H1 (cell line): Measurements from ENCODE around the gene NKAIN2. TPM values are rescaled to one million over a fixed set of nuclear protein-coding genes. Genes with fewer than 3 reads are reported as not detected.

Experiments used
- CTCF ChIA-PET: fragments of 300-600 bp; sonication (Branson Sonifier 250); formaldehyde crosslinking; loops from one replicate; lab custom pipeline; 2021; ENCODE audit not compliant: partially characterized antibody; lab: Charles Lee
- POLR2A ChIA-PET: fragments of 300-600 bp; sonication (Branson Sonifier 250); formaldehyde crosslinking; loops from one replicate; lab custom pipeline; 2021; ENCODE audit warnings: inconsistent platforms; ENCODE audit not compliant: partially characterized antibody; lab: Charles Lee
- DNase-seq, 2 experiments: peaks; one replicate each; pipeline versions ENCODE4 v3.0.0 to v3.0.0-alpha.2; 2010 to 2022; ENCODE audit warnings: low spot score in 2 of 2, low read depth in 1 of 2, mixed read lengths in 1 of 2
- FAIRE-seq: peaks from 2 replicates; lab custom pipeline; 2011; peaks lifted over from hg19 to GRCh38; lab: Jason Lieb, UNC
- H2AFZ ChIP-seq: 2 replicates; pipeline ENCODE4 v1.8.1; 2012; ENCODE audit warnings: low read length, inconsistent platforms
- H2AK5ac ChIP-seq: 2 replicates; pipeline ENCODE4 v1.6.1; 2013; ENCODE audit warnings: low read depth, low read length
- H2BK120ac ChIP-seq: replicated peaks from 2 replicates; pipeline ENCODE3; 2013; ENCODE audit warnings: low read depth, low read length, inconsistent platforms
- H2BK12ac ChIP-seq: 2 replicates; pipeline ENCODE4 v1.6.1; 2013; ENCODE audit warnings: low read depth, low read length
- H2BK15ac ChIP-seq: 2 replicates; pipeline ENCODE4 v1.6.1; 2013; ENCODE audit warnings: low read length
- H2BK20ac ChIP-seq: 2 replicates; pipeline ENCODE4 v1.6.1; 2013; ENCODE audit warnings: low read length
- H2BK5ac ChIP-seq: 2 replicates; pipeline ENCODE4 v1.6.1; 2013; ENCODE audit warnings: low read depth, low read length
- H3K14ac ChIP-seq: 2 replicates; pipeline ENCODE4 v1.6.1; 2013; ENCODE audit warnings: inconsistent platforms; ENCODE audit not compliant: insufficient read length
- H3K18ac ChIP-seq: 2 replicates; pipeline ENCODE4 v1.6.1; 2013; ENCODE audit warnings: low read length; ENCODE audit errors: extremely low read depth
- H3K23ac ChIP-seq: 2 replicates; pipeline ENCODE4 v1.6.1; 2013; ENCODE audit warnings: inconsistent platforms; ENCODE audit not compliant: insufficient read length
- H3K23me2 ChIP-seq: 2 replicates; pipeline ENCODE4 v1.6.1; 2013; ENCODE audit warnings: low read depth, low read length
- H3K27ac ChIP-seq: 2 replicates; pipeline ENCODE4 v1.6.1; 2011; ENCODE audit warnings: low read depth, low read length, inconsistent platforms
- H3K27me3 ChIP-seq, 4 experiments: replicated peaks in 1 of 4; 1 replicate in 1 of 4; 2 replicates in 3 of 4; pipeline versions ENCODE4 v1.6.1 to v1.8.1; 2011 to 2013; ENCODE audit warnings: low read length in 3 of 4, mild to moderate bottlenecking in 3 of 4, inconsistent platforms in 2 of 4, mixed read lengths in 2 of 4, moderate library complexity in 1 of 4; ENCODE audit not compliant: control insufficient read depth in 3 of 4, insufficient read depth in 3 of 4; ENCODE audit errors: extremely low read depth in 1 of 4
- H3K36me3 ChIP-seq, 4 experiments: 2 replicates each; pipeline versions ENCODE4 v1.6.1 to v1.8.1; 2011 to 2013; ENCODE audit warnings: mild to moderate bottlenecking in 4 of 4, low read length in 3 of 4, moderate library complexity in 2 of 4, control low read depth in 1 of 4, inconsistent platforms in 1 of 4; ENCODE audit not compliant: insufficient read depth in 4 of 4, control insufficient read depth in 2 of 4
- H3K4ac ChIP-seq: replicated peaks from 2 replicates; pipeline ENCODE3; 2013; ENCODE audit warnings: low read length, low read depth, mixed read lengths, inconsistent platforms; ENCODE audit not compliant: insufficient read length
- H3K4me1 ChIP-seq, 4 experiments: replicated peaks in 1 of 4; 1 replicate in 1 of 4; 2 replicates in 3 of 4; pipeline versions ENCODE4 v1.6.1 to v1.8.1; 2011 to 2013; ENCODE audit warnings: low read length in 3 of 4, inconsistent platforms in 2 of 4, mixed read lengths in 1 of 4; ENCODE audit not compliant: insufficient read depth in 4 of 4, control insufficient read depth in 3 of 4
- H3K4me2 ChIP-seq, 2 experiments: 2 replicates each; pipeline versions ENCODE4 v1.6.1 to v1.8.1; 2011 to 2013; ENCODE audit warnings: low read depth in 2 of 2, low read length in 2 of 2, control low read depth in 1 of 2, inconsistent platforms in 1 of 2, mild to moderate bottlenecking in 1 of 2; ENCODE audit not compliant: insufficient read depth in 1 of 2
- H3K4me3 ChIP-seq, 4 experiments: fragments of 200-600, 300-600 bp in 1 of 4; sonication (generic), shearing (Covaris generic), sonication (Bioruptor Twin) in 1 of 4; 2 replicates each; pipeline versions ENCODE4 v1.5.1 to v1.8.1; 2011 to 2016; ENCODE audit warnings: low read length in 4 of 4, low read depth in 3 of 4, control low read depth in 2 of 4, inconsistent platforms in 2 of 4, mild to moderate bottlenecking in 2 of 4, mixed read lengths in 1 of 4, moderate library complexity in 1 of 4; ENCODE audit not compliant: insufficient read depth in 2 of 4; ENCODE audit errors: extremely low read depth in 1 of 4
- H3K56ac ChIP-seq: replicated peaks from 2 replicates; pipeline ENCODE3; 2013; ENCODE audit warnings: low read depth, mild to moderate bottlenecking, mixed read lengths, low read length, inconsistent platforms; ENCODE audit not compliant: insufficient read length
- H3K79me1 ChIP-seq: 2 replicates; pipeline ENCODE4 v1.6.1; 2013; ENCODE audit warnings: low read depth, low read length, control low read depth
- H3K79me2 ChIP-seq, 2 experiments: 2 replicates each; pipeline versions ENCODE4 v1.6.1 to v1.8.1; 2012 to 2013; ENCODE audit warnings: low read length in 2 of 2, mild to moderate bottlenecking in 2 of 2, inconsistent platforms in 1 of 2; ENCODE audit not compliant: insufficient read depth in 2 of 2, control insufficient read depth in 1 of 2
- H3K9ac ChIP-seq, 4 experiments: replicated peaks in 1 of 4; 1 replicate in 1 of 4; 2 replicates in 3 of 4; pipeline versions ENCODE4 v1.6.1 to v1.8.1; 2011 to 2013; ENCODE audit warnings: low read depth in 3 of 4, low read length in 3 of 4, control low read depth in 2 of 4, mild to moderate bottlenecking in 2 of 4, moderate library complexity in 2 of 4, inconsistent platforms in 1 of 4; ENCODE audit errors: extremely low read depth in 1 of 4
- H3K9me3 ChIP-seq, 2 experiments: 2 replicates each; pipeline versions ENCODE4 v1.6.1 to v1.8.1; 2012 to 2013; ENCODE audit warnings: mild to moderate bottlenecking in 2 of 2, moderate library complexity in 2 of 2, control low read depth in 1 of 2, inconsistent platforms in 1 of 2, low read depth in 1 of 2, low read length in 1 of 2, mixed read lengths in 1 of 2; ENCODE audit not compliant: insufficient read depth in 2 of 2
- H4K20me1 ChIP-seq, 2 experiments: replicated peaks in 1 of 2; 2 replicates each; pipeline versions ENCODE3 to v1.8.1; 2011 to 2013; ENCODE audit warnings: inconsistent platforms in 2 of 2, low read length in 2 of 2, mild to moderate bottlenecking in 1 of 2; ENCODE audit not compliant: insufficient read depth in 2 of 2, control insufficient read depth in 1 of 2
- H4K5ac ChIP-seq: 2 replicates; pipeline ENCODE4 v1.6.1; 2013; ENCODE audit warnings: low read length, low read depth, mixed read lengths, inconsistent platforms; ENCODE audit not compliant: insufficient read length
- H4K8ac ChIP-seq: 2 replicates; pipeline ENCODE4 v1.8.0; 2013; ENCODE audit warnings: mild to moderate bottlenecking, moderate library complexity, low read length, inconsistent platforms; ENCODE audit not compliant: insufficient read depth; ENCODE audit errors: extremely low read depth
- H4K91ac ChIP-seq: replicated peaks from 2 replicates; pipeline ENCODE3; 2013; ENCODE audit warnings: low read length, mixed read lengths, inconsistent platforms; ENCODE audit not compliant: insufficient read length
- BACH1 ChIP-seq: IDR thresholded peaks from 2 replicates; pipeline ENCODE4 v1.6.1; 2012; ENCODE audit warnings: low read length, improper control_type of control experiment
- BCL11A ChIP-seq, 2 experiments: IDR thresholded peaks; one replicate each; pipeline ENCODE4 v1.6.1; 2011; ENCODE audit warnings: low read depth in 2 of 2, low read length in 2 of 2, mild to moderate bottlenecking in 2 of 2
- CBX5 ChIP-seq: fragments of 300-800, 300-1000 bp; sonication (generic); IDR thresholded peaks from 2 replicates; pipeline ENCODE4 v1.7.1; 2016; ENCODE audit warnings: antibody characterized with exemption, low read length, low read depth
- CEBPB ChIP-seq: IDR thresholded peaks from 2 replicates; pipeline ENCODE4 v1.6.1; 2012; ENCODE audit warnings: low read depth, low read length
- CREB1 ChIP-seq: IDR thresholded peaks from 2 replicates; pipeline ENCODE4 v1.6.1; 2012; ENCODE audit warnings: inconsistent platforms
- EP300 ChIP-seq, 2 experiments: IDR thresholded peaks; 1 replicate in 1 of 2; 2 replicates in 1 of 2; pipeline ENCODE4 v1.6.1; 2011 to 2012; ENCODE audit warnings: low read depth in 2 of 2, low read length in 2 of 2, mild to moderate bottlenecking in 2 of 2, borderline replicate concordance in 1 of 2, inconsistent platforms in 1 of 2, moderate library complexity in 1 of 2
- JUN ChIP-seq: IDR thresholded peaks from 2 replicates; pipeline ENCODE4 v1.6.1; 2011; ENCODE audit warnings: low read depth, mild to moderate bottlenecking, improper control_type of control experiment, low read length
- KDM5A ChIP-seq: fragments of 200-600 bp; IDR thresholded peaks from 2 replicates; pipeline ENCODE4 v1.7.1; 2012; ENCODE audit warnings: mild to moderate bottlenecking, low read length, inconsistent platforms, mixed read lengths
- PHF8 ChIP-seq: fragments of 200-600 bp; sonication (generic); conservative IDR thresholded peaks from 2 replicates; pipeline ENCODE4 v1.7.1; 2012; ENCODE audit warnings: low read depth, mild to moderate bottlenecking, inconsistent platforms, low read length, moderate library complexity
- POLR2A ChIP-seq, 2 experiments: IDR thresholded peaks; 1 replicate in 1 of 2; 2 replicates in 1 of 2; pipeline ENCODE4 v1.6.1; 2011; ENCODE audit warnings: low read depth in 2 of 2, low read length in 2 of 2, mild to moderate bottlenecking in 2 of 2; ENCODE audit errors: control extremely low read depth in 1 of 2
- POLR2AphosphoS5 ChIP-seq: IDR thresholded peaks from 2 replicates; pipeline ENCODE4 v1.6.1; 2011; ENCODE audit warnings: low read depth, low read length
- RBBP5 ChIP-seq: IDR thresholded peaks from 2 replicates; pipeline ENCODE4 v1.7.1; 2012; ENCODE audit warnings: low read depth, mild to moderate bottlenecking, inconsistent platforms, low read length, moderate library complexity, borderline replicate concordance
- SIX5 ChIP-seq: IDR thresholded peaks from 2 replicates; pipeline ENCODE4 v1.6.1; 2011; ENCODE audit warnings: mild to moderate bottlenecking, low read depth, low read length
- SP1 ChIP-seq: IDR thresholded peaks from 2 replicates; pipeline ENCODE4 v1.6.1; 2011; ENCODE audit warnings: low read depth, low read length
- SP2 ChIP-seq: IDR thresholded peaks from 2 replicates; pipeline ENCODE4 v1.6.1; 2012; ENCODE audit warnings: mild to moderate bottlenecking, low read length, inconsistent platforms
- TAF7 ChIP-seq: optimal IDR thresholded peaks from 2 replicates; pipeline ENCODE3; 2011; ENCODE audit warnings: low read depth, mild to moderate bottlenecking, inconsistent platforms, low read length, moderate library complexity, borderline replicate concordance
- TCF12 ChIP-seq: IDR thresholded peaks from 2 replicates; pipeline ENCODE4 v1.6.1; 2011; ENCODE audit warnings: low read depth, mild to moderate bottlenecking, low read length
- WGBS, 2 experiments: shearing (Covaris generic) in 1 of 2; methylation state at CpG; one replicate each; pipeline versions ENCODE4 v1.1.6 to v1.1.7; 2013 to 2015; ENCODE audit warnings: low lambda C conversion rate in 2 of 2, mixed read lengths in 2 of 2, inconsistent platforms in 1 of 2, low coverage in 1 of 2, missing lambda C conversion rate in 1 of 2; ENCODE audit not compliant: insufficient replicate concordance in 2 of 2, insufficient coverage in 1 of 2, insufficient read length in 1 of 2; ENCODE audit errors: extremely low coverage in 1 of 2, missing lambda C conversion rate in 1 of 2; 5-methylcytosine and 5-hydroxymethylcytosine counted together
- polyA plus RNA-seq, 7 experiments: library from polyadenylated mRNA; depleted of rRNA in 3 of 7; stranded (reverse) in 5 of 7; unstranded in 2 of 7; fragments of >200 nt in 5 of 7; fragments of 200-250 nt in 2 of 7; gene quantifications; 1 replicate in 5 of 7; 2 replicates in 1 of 7; 4 replicates in 1 of 7; pipeline versions ENCODE4 v1.2.1 to v1.2.3, GENCODE V29; 2011 to 2013; ENCODE audit warnings: missing spikeins in 2 of 7, mixed read lengths in 2 of 7
- total RNA-seq: library from RNA; stranded (reverse); fragmentation: NEBNext Ultra II Directional; extraction: Animal tissue kit (Norgen Biotek cat#: 25700); gene quantifications from 2 replicates; pipeline ENCODE4 v1.2.1, GENCODE V29; 2021

The NKAIN2 gene
- total and polyA plus RNA-seq, 2 of the 8 experiments (the other 6 are each of a cell fraction or from before 2014, with no cell fraction given) = 0.20 to 0.34 TPM

GRCh38 chr6:124303971-124304370 is 500.3 kb downstream of the NKAIN2 start:
- Histone ChIP-seq H3K4me1 (peaks cover 0 to 3% (median 0%) of the 10 kb centered on the region in 4 experiments; a peak in 1 of 7 replicates), H3K9me3 (peaks cover 7% of the 10 kb centered on the region in 2 experiments; a peak in 3 of 4 replicates), H3K27ac (no peak overlapping the region), H2BK5ac (no peak overlapping the region), H3K23ac (no peak overlapping the region), H3K4ac (no peak overlapping the region), H3K4me2 (no peak overlapping the region), H3K79me2 (no peaks in the 10 kb centered on the region), H3K14ac (no peak overlapping the region), H3K18ac (no peak overlapping the region), H4K20me1 (no peaks in the 10 kb centered on the region), H3K9ac (no peak overlapping the region), H2AK5ac (no peak overlapping the region), H3K36me3 (no peaks in the 10 kb centered on the region), H3K4me3 (no peak overlapping the region), H2BK12ac (no peak overlapping the region), H4K5ac (no peak overlapping the region), H3K23me2 (no peaks in the 10 kb centered on the region), H2BK120ac (no peak overlapping the region), H3K27me3 (no peaks in the 10 kb centered on the region), H4K91ac (no peak overlapping the region), H4K8ac (no peak overlapping the region), H3K79me1 (no peaks in the 10 kb centered on the region), H2BK15ac (no peak overlapping the region), H2AFZ (no peak overlapping the region), H2BK20ac (no peak overlapping the region), H3K56ac (no peak overlapping the region)
- DNase-seq (no peak), FAIRE-seq (no peak)
- POLR2A ChIA-PET = no interaction called here
- 92% methylated on average over 2 of the region's 2 CpGs; no CpG with 5 or more reads in 1 of the 2 experiments for WGBS, 2 experiments
- CTCF ChIA-PET = no interaction called here
- TF ChIP-seq BCL11A (IDR thresholded peaks at IDR 0.05; ENCODE audit: low read depth in 2 of 2, low read length in 2 of 2) (no peak), RBBP5 (no peak), BACH1 (no peak), TCF12 (no peak), SP1 (no peak), KDM5A (no peak), PHF8 (no peak), JUN (no peak), SIX5 (no peak), EP300 (IDR thresholded peaks at IDR 0.05; ENCODE audit: borderline replicate concordance in 1 of 2, low read depth in 2 of 2, low read length in 2 of 2) (no peak), CREB1 (no peak), TAF7 (no peak), CEBPB (no peak), SP2 (no peak), POLR2A (IDR thresholded peaks at IDR 0.05; ENCODE audit: control extremely low read depth in 1 of 2, low read depth in 2 of 2, low read length in 2 of 2) (no peak), POLR2AphosphoS5 (no peak), CBX5 (no peak)
